IPS-NIHi11 (cell line): ENCODE data around the gene TRPV4.

Source experiments
- DNase-seq: peaks from one replicate; pipeline ENCODE4 v3.0.0; 2012; ENCODE audit warnings: mixed read lengths, low spot score

Gene TRPV4

DNA sequence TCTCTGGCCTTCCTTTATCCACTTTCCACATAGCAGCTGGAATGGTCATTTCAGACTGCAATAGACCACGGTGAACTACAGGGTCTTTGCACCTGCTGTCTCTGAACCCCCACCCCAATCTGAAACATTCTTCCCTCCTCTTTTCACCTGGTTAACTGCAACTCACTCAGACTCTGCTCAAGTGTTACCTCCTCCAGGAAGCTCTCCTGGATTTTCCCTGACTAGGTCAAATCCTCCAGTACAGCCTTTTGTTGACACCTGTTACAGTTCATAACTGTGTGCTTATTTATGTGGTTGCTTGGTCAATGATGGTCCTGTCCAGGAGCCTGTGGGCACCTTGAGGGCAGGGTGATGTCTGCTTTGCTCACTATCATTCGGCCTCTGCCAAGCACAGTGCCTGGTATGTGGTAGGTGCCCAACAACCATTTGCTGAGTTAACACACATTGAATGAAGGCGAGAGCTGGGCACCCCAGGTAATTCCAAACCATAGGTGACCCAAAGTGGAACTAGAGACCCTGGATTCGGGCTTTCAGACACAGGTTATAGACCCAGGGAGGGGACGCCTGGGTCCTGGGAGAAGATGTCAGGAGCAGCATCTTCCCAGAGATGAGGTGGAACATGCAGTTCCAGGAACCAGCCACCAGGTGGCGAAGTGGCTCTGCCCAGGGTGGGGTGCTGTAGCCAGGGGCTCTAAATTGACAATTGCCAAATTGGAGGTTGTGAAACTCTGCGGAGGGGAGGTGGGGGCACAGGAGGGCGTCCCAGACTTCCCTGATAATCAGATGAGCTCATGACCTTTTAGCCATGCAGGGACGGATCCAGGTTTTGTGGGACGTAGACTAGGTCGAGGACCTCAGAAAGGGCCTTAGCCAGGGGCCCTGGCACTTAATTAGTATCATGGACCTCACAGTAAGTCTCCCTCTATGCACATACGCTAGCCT, 28.1 kb downstream of the TRPV4 start:
- DNase-seq = peak; percentile 92

DNA sequence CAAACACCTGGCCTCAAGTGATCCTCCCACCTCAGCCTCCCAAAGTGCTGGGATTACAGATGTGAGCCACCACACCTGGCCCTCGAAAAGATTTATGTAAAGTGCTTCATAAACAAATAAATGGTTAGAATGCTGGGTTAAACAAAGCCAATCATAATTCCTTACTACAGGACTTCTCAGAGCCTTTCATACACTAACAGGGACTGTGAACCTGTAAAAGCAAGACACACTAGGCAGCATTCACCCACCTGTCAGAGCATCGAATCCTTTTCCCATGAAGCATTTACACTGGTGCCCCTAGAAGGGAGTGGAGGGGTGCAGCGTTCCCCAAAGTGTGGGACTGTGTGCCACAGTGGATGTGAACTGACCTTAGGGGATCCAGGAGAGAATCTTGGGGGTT, 29.5 kb downstream of the TRPV4 start:
- DNase-seq = no peak

DNA sequence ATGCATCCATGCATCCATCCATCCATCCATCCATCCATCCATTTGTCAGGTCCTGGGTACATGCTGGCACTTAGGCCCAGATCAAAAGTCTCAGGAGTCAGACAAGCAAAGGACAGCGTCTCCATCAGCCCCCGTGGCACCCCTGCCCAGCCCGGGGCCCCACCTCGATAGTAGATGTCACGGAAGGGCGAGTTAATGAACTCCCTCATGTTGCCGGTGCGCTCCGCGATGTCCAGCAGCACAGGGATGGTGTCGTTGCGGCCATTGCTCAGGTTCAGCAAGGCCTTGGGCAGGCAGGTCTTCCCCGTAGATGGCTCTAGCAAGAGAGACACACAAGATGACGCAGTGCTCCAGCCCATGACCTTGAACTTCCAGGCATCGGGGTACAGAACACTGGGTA, 30.4 kb downstream of the TRPV4 start:
- no peak for DNase-seq

DNA sequence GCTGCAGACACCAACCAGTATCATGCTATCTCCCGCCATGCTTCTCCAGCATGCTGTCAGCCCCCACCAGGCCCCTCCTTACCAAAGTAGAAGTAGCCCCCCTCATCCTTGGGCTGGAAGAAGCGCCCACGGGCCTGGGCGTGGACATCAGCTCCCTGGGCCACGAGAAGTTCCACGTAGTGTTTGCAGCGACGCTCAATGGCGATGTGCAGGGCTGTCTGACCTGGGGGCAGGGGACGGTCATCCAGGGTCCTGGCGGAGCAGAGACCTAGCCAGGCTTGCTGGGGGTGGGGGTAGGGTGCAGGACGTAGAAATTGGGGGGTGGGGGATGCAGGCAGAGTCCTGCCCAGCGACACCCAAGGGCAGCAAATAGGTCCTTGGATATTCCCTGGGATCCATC, 32.7 kb downstream of the TRPV4 start:
- no peak for DNase-seq

DNA sequence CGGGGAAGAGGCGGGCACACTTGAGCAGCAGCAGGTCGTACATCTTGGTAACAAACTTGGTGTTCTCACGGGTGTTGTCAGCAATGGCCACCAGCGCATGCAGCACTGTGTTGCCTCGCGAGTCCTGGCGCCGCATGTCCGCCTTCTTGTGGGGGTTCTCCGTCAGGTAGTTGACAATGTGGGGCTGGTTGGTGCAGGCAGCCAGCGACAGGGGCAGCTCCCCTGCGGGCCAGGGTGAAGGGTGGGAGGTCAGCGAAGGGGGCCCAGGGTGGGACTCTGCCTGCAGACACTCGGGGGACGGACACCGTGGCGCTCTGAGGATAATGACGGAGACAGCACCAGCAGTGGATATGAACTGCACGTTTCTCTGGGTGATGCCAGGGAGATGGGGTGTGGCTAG, 34.5 kb downstream of the TRPV4 start:
- no peak for DNase-seq

DNA sequence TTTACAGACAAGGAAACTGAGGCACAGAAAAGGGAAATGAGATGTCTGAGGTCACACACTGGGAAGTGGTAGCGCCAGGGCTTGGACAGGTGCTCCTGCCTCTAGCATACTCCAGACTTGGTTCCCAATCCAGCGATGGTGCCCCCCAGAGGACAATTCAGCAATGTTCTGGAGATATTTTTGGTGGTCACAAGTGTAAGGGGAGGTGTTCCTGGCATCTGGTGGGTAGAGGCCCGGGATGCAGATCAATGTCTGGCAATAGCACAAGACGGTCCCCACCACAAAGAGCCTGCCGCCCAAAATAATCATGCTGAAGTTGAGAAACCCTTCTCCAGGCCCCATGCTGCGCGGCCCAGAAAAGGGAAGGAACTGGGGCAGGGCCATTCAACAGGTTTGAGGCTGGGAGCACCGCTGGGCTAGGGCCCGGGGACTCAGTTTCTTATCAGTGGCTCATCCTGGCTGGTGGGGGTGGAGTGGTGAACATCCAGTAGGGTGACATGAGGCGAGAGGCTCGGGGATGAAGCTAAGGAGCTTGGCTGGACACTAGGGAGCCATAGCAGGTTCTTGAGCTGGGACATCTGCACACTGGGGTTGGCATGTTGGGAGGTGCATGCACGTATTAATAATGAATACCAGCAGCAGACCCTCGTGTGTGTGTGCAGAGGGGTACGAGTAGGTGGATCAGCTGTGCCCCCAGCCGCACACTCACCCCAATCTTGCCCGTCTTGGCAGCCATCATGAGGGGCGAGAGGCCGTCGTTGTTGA, 35.1 kb downstream of the TRPV4 start:
- peak; percentile 50 for DNase-seq

DNA sequence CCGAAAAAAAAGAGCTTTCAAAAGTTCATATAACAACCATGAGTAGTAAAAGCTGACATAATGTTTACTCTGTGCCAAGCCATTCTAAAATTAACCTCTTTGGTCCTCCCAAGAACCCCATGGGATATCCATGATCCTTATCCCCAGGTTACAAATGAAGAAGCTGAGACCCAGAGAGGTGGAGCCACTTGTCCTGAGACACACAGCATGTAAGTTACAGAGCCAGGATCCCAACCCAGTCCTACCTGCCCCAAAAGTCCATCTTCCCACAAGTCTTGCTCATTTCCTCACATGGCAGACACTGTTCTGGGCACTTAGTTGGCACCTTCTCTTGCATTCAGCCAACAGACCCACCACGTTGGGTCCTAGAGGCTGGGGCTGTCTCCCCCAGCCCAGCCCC, 37.1 kb downstream of the TRPV4 start:
- no peak for DNase-seq

DNA sequence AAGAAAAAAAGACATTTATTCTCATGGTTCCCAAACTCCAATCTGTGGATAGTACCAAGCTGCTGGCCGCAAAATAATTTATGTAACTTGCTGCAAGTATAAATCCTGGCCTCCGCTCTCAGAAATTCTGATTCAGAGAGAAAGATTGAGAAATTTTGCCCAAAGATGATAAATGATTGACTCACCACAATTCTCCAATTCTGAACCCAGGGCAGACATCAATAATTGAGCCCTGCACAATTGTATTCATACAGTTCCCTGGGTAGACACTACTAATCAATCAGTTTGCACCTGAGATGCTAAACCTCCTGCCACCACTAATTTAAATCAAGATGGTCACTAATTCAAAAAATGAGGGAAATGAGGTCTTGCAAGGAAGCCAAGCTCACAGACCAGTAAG, 38.2 kb downstream of the TRPV4 start:
- no peak for DNase-seq

DNA sequence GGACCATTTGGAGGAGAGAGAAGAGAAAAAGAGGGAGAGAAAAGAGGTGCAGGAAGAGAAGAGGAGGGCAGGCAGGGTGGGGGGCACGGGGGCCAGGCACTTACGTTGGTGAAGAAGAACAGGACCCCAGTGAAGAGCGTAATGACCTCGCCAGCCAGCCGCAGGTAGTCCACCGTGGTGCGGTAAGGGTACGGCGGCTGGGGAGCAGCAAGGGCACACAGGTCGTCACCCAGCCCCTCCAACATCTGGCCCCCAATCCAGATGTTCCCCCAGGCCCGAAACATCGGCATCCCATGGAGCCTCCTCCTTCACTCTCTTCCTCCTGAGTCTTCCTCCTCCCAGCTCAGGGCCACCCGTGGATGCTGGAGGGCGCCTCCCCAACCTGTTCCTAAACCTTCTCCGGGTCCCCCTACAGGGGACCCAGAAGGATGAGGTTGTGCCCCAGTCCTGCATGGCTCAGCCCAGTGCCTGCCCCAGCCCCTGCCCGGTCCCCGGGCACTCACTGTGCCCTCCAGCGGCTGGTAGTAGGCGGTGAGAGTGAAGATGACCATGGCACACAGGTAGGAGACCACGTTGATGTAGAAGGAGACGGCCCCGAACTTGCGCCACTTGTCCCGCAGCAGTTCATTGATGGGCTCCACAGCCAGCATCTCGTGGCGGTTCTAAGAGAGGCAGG, 39.2 kb downstream of the TRPV4 start:
- no peak for DNase-seq

DNA sequence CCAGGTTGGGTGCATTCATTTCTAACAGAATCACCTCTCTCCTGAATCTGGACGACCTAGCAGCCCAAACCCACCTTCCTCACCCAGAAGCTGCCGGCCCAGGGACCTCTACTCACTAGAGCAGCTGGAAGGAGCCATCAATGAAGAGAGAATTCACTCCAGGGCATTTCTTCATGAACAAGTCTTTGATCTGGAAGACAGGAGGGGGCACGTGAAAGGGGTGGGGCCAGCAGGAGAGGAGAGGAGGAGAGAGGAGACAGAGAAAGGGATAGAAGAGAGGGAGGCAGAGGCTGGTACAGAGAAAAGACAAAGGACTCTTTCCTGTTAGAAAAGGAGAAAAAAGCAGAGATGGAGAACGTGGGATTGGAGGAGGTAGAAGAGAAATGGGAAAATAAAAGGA, 39.8 kb downstream of the TRPV4 start:
- no peak for DNase-seq

DNA sequence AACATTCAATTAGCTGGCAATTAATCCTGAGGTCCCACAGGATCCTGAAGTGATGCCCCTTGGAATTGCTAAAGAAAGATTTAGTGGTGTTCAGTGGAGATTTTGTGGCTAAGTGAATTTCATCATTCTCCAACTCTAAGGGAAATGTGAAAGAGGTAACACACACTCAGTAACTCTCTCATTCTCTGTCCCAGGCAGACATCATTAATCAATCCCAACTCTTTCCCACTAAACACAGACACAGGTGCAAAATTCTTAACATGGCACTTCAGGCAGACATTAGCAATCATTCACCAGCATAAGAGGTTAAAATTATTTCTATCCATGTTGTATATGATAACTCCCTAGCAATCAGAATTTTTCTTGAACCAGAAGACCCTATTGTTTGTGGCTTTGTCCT, 40.2 kb downstream of the TRPV4 start:
- DNase-seq = no peak

DNA sequence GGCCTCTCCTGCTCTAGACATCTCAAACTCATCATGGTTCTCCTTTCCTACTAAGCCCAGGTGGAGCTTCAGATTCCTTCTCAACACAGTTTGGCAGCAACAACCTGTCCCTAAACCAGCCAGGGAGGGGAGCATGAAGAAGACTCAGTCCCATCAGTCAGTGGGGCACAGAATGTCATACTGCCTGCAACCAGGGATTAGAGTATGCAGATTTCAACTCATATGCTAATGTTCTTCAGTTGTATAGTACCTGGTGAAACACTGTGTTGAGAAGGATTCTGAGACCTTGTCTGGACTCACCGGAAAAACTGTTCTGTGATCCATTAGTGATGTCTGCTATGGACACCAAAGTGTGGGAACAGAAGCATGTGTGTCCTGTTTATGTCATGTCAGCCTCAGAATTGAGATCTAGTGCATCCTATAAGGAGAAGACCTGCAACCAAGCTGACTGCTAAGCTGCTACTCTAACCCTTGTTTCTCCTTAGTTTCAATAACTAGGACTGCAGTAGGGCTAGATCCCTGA, 43.6 kb downstream of the TRPV4 start:
- no peak for DNase-seq

DNA sequence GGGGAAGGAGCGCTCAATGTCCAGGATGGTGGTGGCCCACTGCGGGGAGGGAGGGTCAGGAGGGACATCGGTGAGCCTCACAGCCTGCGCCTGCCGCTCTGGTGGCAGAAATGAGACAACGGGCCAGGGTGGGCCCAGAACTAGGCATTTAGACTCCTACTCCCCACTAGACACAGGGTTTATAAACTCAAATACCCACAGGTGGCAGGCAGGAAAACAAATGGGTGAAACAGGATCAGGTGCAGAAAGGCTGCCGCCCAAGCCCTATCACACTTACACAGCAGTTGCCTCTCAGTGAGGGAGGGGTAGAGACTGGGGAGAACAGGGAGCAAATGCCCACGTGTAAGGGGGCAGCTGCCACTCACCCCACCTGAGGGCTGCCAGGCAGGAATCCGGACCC, 46.4 kb downstream of the TRPV4 start:
- DNase-seq = no peak

DNA sequence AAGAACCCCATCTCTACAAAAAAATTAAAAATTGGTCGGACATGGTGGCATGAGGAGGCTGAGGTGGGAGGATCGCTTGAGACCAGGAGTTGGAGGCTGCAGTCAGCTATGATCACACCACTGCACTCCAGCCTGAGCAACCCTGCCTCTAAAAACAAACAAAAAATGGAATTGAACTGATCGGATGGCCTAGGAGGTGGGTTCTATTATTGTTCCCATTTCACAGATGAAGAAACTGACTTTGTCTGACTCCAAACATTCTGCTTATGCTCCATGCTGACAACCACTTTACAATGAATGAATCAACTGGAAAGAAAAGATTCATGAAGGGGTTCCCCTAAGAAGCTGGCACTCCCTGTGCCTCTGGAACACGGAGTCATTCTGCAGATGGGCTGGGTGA, 47.3 kb downstream of the TRPV4 start:
- DNase-seq = no peak

DNA sequence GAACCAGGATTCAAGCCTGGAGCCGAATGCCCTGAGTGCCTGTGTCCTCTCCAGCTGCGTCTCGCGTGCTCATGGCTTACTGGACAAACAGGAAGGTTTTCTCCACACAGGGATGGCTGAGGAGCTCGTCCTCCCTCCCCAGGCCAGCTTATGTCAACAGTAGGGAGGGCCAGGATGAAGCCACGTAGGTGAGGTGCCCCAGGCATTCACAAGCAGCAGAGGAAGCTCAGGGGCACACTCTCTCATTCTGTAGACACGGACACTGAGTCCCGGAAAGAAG, 49.3 kb downstream of the TRPV4 start:
- no peak for DNase-seq

DNA sequence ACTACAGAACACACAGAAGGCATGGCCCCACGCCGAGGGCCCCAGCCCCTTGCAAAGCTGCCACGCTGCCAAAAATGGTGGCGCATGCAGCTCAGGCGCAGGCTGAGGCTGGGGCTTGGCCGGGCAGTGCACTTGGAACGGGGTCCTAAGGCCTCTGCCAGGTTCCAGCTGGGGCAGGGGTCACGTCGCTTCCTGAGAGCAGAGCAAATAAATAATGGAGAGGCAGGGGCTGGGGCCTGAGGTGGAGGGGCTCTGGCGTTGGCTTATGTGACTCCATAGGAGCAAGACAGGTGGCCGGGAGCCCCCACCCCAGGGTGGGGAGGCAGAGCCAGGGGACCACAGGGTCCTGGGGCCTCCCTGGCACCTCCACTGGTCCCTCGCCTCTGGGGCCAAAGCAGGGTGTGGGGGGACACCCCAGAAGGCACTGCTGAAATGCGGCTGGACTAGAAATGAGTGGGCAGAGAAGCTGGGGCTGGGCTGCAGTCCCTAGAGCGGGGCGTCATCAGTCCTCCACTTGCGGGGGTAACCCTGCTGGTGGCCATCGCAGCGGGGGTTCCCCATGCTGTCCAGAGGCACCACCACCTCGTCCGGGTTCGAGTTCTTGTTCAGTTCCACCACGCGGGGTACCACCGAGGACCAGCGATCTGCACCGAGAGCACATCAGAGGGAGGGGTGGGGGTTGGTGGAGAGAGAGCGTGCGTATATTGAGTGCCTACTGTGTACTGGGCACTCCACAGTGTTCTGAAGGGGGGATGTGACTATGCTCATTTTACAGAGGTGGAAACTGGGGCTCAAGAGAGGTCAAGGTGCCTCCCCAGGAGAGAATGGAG, 49.8 kb downstream of the TRPV4 start:
- no peak for DNase-seq

DNA sequence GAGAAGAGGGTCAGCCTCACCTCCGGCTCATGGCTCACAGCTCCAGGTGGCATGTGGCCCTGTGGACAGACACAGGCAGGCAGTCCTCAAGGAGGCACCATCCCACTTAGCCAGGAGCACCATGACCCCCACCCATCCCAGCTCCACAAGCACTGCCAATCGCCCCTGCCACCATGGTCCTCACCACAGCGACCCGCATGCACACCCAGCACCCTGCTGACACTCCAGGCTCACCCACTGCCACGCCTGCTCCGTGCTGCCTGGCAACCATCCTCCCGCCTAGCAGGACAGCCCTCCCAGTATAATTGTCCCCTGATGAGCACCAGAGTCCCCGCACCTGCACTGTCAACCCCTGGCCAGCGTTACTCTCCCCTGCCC, 50.9 kb downstream of the TRPV4 start:
- DNase-seq = no peak

DNA sequence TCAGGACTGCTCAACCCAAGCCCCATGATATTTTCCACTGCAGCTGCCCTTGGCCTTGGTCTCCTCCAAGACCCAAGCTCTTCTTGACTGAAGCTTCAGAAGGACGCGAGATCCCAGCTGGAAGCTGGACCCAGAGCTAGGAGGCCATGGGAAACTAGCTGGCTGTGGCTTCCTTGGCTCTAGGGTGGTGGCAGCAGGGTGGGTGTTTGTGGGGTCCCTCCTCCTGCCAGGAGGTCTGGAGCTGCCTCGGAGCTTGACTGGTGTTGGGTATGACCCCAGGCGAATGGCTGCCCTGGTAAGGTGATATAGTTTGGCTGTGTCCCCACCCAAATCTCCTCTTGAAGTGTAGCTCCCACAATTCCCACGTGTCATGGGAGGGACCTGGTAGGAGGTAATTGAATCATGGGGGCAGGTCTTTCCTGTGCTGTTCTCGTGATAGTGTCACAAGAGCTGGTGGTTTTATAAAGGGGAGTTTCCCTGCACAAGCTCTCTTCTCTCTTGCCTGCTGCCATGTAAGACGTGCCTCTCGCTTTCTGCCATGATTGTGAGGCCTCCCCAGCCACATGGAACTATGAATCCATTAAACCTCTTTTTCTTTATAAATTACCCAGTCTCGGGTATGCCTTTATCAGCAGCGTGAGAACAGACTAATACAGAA, 51.4 kb downstream of the TRPV4 start:
- DNase-seq = no peak

DNA sequence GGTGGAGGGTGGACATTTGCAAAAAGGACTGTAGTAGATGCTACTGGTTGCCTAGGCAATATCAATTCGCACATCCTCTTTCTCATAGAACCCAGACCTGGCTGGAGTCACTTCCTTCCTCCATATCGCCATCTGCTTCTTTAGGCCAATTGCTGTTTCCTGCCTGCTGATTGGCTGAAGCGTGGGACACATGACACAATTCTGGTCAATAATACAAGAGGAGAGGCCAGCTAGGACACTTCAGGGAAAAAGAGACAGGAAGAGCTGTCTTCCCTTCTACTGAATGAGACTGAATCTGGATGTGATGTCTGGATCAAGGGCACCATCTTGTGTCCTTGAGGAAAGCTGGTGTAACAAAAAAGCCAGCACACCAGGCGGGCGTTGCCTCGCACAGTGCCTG, 53.8 kb downstream of the TRPV4 start:
- DNase-seq = no peak

DNA sequence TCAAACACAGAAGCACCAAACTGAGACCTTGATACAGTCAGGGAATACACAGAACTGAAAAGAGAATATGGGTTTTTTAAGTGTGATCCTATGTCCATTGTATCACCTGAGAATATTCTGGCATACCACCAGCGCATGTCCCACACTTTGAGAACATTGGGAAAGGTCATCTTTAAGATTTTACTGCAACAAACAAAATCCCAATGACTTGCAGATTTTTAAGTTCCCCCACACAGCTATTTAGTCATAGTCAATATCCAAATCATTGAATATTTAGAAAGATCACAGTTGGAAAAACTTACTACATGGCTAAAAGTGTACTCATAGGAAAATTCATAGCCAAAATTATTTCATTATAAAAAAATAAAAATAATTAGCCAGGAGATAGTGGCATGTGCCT, 54.5 kb downstream of the TRPV4 start:
- DNase-seq = no peak

DNA sequence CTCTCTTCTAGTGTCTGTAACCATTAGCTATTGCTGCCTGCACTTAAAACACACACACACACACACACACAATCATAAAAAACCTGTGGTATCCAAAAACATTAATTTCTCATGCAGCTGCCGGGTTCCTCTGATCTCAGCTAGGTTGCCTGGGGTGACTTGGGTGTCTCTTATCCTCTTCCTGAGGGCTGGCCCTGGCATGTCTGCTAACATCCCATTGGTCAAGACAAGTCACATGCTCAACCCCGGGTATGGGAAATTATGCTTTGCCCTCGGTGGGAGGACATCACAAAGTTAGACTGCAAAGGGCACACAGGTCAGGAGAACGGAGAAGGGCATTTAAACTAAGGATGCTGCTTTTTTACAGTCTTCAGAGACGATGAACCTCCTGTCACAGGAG, 55.7 kb downstream of the TRPV4 start:
- peak; percentile 83 for DNase-seq
